C4-2B (cell line): Measurements from ENCODE around the gene RNF167.

Source experiments
- H3K27ac ChIP-seq: fragments of 450-650 bp; 2 replicates; pipeline ENCODE4 v1.5.1; 2017
- CTCF ChIP-seq: fragments of 450-650 bp; conservative IDR thresholded peaks from 2 replicates; pipeline ENCODE4 v1.5.1; 2017; ENCODE audit warnings: mild to moderate bottlenecking
- ZFX ChIP-seq: fragments of 450-650 bp; IDR thresholded peaks from 2 replicates; pipeline ENCODE4 v1.6.1; 2017

The RNF167 gene

GRCh38 chr17:4951486-4951885 is 11.4 kb downstream of the RNF167 start:
- no peak overlapping the region; the same call in 1 of the 2 replicates for H3K27ac ChIP-seq
- TF ChIP-seq CTCF (no peak), ZFX (no peak)

GRCh38 chr17:4953451-4953961 is 13.4 kb downstream of the RNF167 start:
- TF ChIP-seq ZFX = no peak
- TF ChIP-seq CTCF = no peak

GRCh38 chr17:4955091-4955490 is 15.0 kb downstream of the RNF167 start:
- no peak overlapping the region for H3K27ac ChIP-seq
- no peak for TF ChIP-seq ZFX

More at GRCh38 chr17:4953451-4953961, 13.4 kb downstream of the RNF167 start:
- H3K27ac ChIP-seq = no peak overlapping the region

GRCh38 chr17:4956493-4957061 is 16.5 kb downstream of the RNF167 start:
- TF ChIP-seq ZFX (no peak), CTCF (no peak)
- no peak overlapping the region for H3K27ac ChIP-seq

- TF ChIP-seq ZFX = no peak
- TF ChIP-seq CTCF = no peak
- H3K27ac ChIP-seq = no peak overlapping the region
Observed at GRCh38 chr17:4958102-4958501, 18.0 kb downstream of the RNF167 start.

GRCh38 chr17:4959261-4959965 is 19.3 kb downstream of the RNF167 start:
- no peak overlapping the region for H3K27ac ChIP-seq
- TF ChIP-seq ZFX (no peak), CTCF (no peak)

- TF ChIP-seq ZFX = no peak
- no peak for TF ChIP-seq CTCF
- H3K27ac ChIP-seq = no peak overlapping the region
Observed at GRCh38 chr17:4960279-4960922, 20.3 kb downstream of the RNF167 start.
